Calu3 (cell line): ENCODE data around the gene LIN52. TPM values are rescaled to one million over a fixed set of nuclear protein-coding genes. Genes with fewer than 3 reads are reported as not detected.
"Not testable (repeated sequence)": the region's sequence is repeated elsewhere in the genome, so short reads cannot be mapped to it uniquely, and the experiment has no call there.

Experiments
- BruUV-seq: library from RNA; stranded (reverse); fragments of 400-500 nt; replicated peaks from 2 replicates; lab custom pipeline; 2021; lab: Mats Ljungman, UMichigan
- CTCF ChIA-PET: fragments of 300-600 bp; sonication (Branson Sonifier 250); formaldehyde crosslinking; loops from one replicate; lab custom pipeline; 2022; ENCODE audit warnings: antibody characterized with exemption; lab: Charles Lee
- DNase-seq: peaks from one replicate; pipeline ENCODE4 v3.0.0; 2022
- H3K27ac Mint-ChIP-seq: one replicate; pipeline ENCODE4 v1.8.0; 2022; ENCODE audit warnings: mixed read lengths; ENCODE audit not compliant: unreplicated experiment
- H3K27me3 Mint-ChIP-seq: one replicate; pipeline ENCODE4 v1.8.0; 2022; ENCODE audit warnings: mixed read lengths; ENCODE audit not compliant: unreplicated experiment
- H3K36me3 Mint-ChIP-seq: one replicate; pipeline ENCODE4 v1.8.0; 2022; ENCODE audit warnings: mild to moderate bottlenecking, moderate library complexity, mixed read lengths; ENCODE audit not compliant: insufficient read depth, unreplicated experiment
- H3K4me1 Mint-ChIP-seq: one replicate; pipeline ENCODE4 v1.8.0; 2022; ENCODE audit warnings: mild to moderate bottlenecking, low read depth, mixed read lengths; ENCODE audit not compliant: unreplicated experiment
- H3K4me3 Mint-ChIP-seq: one replicate; pipeline ENCODE4 v1.8.0; 2022; ENCODE audit warnings: mild to moderate bottlenecking, low read depth, moderate library complexity, mixed read lengths; ENCODE audit not compliant: unreplicated experiment
- H3K9me3 Mint-ChIP-seq: one replicate; pipeline ENCODE4 v1.8.0; 2022; ENCODE audit warnings: low read depth, mixed read lengths; ENCODE audit not compliant: unreplicated experiment
- intact Hi-C: fragments of 100-400 bp; cut with micrococcal nuclease; formaldehyde crosslinking; loops from one replicate; pipeline ENCODE4 v1.10.0; 2022; ENCODE audit not compliant: unreplicated experiment
- total RNA-seq: library from RNA; stranded (reverse); gene quantifications from 2 replicates; pipeline ENCODE4 v1.2.3, GENCODE V29; 2022
- TF ChIP-seq, protein P1 (sequence below): fragments of 200-600 bp; IDR thresholded peaks from one replicate; pipeline ENCODE4 v1.8.0; 2022; ENCODE audit warnings: antibody characterized with exemption; ENCODE audit not compliant: unreplicated experiment

The LIN52 gene
- total RNA-seq, 1 experiment from 2014 or later = 11.2 TPM

DNA sequence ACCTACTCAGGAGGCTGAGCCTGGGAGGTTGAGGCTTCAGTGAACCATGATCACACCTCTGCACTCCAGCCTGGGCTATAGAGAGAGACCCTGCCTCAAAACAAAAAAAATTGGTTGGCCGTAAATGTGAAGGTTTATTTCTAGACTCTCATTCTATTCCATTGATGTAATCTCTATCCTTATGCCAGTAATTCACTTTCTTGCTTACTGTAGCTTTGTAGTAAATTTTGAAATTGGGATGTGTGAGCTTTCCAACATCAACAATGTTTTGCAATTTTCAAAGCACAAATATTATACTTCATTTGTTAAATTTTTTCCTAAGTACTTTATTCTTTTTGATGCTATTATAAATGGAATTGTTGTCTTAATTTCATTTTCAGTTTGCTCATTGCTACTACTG is 24.6 kb downstream of the LIN52 start:
- Mint-ChIP-seq H3K4me3 (no peak overlapping the region), H3K9me3 (no peaks in the 10 kb centered on the region), H3K4me1 (no peaks in the 10 kb centered on the region), H3K27me3 (no peaks in the 10 kb centered on the region), H3K27ac (no peak overlapping the region), H3K36me3 (peaks cover 8% of the 10 kb centered on the region)
- BruUV-seq = no TSS peak
- DNase-seq = no peak
- CTCF ChIA-PET = interaction anchor here (0.6 kb wide), 1 partner anchor 11 kb away, joined by 5 read pairs; no protein-coding TSS in a partner anchor
- TF ChIP-seq, protein P1, sequence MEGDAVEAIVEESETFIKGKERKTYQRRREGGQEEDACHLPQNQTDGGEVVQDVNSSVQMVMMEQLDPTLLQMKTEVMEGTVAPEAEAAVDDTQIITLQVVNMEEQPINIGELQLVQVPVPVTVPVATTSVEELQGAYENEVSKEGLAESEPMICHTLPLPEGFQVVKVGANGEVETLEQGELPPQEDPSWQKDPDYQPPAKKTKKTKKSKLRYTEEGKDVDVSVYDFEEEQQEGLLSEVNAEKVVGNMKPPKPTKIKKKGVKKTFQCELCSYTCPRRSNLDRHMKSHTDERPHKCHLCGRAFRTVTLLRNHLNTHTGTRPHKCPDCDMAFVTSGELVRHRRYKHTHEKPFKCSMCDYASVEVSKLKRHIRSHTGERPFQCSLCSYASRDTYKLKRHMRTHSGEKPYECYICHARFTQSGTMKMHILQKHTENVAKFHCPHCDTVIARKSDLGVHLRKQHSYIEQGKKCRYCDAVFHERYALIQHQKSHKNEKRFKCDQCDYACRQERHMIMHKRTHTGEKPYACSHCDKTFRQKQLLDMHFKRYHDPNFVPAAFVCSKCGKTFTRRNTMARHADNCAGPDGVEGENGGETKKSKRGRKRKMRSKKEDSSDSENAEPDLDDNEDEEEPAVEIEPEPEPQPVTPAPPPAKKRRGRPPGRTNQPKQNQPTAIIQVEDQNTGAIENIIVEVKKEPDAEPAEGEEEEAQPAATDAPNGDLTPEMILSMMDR = no peak
- intact Hi-C loops = no loop called here

DNA sequence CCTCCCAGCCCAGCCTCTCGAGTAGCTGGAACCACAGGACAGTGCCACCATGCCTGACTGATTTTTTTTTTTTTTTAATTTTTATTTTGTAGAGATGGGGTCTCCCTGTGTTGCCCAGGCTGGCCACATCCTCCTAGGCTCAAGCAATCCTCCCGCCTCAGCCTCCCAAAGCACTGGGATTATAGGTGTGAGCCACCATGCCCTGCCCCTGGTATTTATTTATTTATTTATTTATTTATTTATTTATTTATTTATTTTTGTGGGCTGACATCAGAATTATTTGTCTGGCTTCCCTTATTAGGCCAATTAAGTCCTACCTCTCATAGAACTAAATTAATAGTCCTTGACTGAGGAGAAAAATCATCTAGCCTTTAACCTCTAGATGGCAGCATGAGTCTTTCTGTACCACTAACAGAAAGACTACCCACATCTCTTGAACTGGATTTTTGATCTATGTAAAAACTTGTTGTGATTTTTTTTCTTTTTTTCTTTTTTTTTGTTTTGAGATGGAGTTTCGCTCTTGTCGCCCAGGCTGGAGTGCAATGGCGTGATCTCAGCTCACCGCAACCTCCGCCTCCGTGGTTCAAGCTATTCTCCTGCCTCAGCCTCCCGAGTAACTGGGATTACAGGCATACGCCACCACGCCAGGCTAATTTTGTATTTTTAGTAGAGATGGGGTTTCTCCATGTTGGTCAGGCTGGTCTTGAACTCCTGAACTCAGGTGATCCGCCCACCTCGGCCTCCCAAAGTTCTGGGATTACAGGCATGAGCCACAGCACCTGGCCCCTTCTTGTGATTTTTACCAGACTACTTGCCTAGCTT is 26.9 kb downstream of the LIN52 start:
- H3K27me3 Mint-ChIP-seq, H3K4me1 Mint-ChIP-seq, DNase-seq, H3K36me3 Mint-ChIP-seq, H3K4me3 Mint-ChIP-seq, H3K9me3 Mint-ChIP-seq, H3K27ac Mint-ChIP-seq, BruUV-seq: not testable (repeated sequence)
- CTCF ChIA-PET = interaction anchor here (0.6 kb wide), 1 partner anchor 230 kb away, joined by 4 read pairs; no protein-coding TSS in a partner anchor
- intact Hi-C loops = loop anchor here (1.0 to 10.0 kb wide), 2 partner anchors 93 to 140 kb away; no protein-coding TSS in a partner anchor

DNA sequence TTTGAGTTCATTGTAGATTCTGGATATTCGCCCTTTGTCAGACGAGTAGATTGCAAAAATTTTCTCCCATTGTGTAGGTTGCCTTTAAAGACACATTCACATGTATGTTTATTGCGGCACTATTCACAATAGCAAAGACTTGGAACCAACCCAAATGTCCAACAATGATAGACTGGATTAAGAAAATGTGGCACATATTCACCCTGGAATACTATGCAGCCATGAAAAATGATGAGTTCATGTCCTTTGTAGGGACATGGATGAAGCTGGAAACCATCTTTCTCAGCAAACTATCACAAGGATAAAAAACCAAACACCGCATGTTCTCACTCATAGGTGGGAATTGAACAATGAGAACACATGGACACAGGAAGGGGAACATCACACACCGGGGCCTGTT is 40.7 kb downstream of the LIN52 start:
- H3K36me3 Mint-ChIP-seq, H3K4me3 Mint-ChIP-seq, intact Hi-C loops, H3K27me3 Mint-ChIP-seq, BruUV-seq, H3K9me3 Mint-ChIP-seq, H3K27ac Mint-ChIP-seq, H3K4me1 Mint-ChIP-seq, CTCF ChIA-PET, DNase-seq: not testable (repeated sequence)

DNA sequence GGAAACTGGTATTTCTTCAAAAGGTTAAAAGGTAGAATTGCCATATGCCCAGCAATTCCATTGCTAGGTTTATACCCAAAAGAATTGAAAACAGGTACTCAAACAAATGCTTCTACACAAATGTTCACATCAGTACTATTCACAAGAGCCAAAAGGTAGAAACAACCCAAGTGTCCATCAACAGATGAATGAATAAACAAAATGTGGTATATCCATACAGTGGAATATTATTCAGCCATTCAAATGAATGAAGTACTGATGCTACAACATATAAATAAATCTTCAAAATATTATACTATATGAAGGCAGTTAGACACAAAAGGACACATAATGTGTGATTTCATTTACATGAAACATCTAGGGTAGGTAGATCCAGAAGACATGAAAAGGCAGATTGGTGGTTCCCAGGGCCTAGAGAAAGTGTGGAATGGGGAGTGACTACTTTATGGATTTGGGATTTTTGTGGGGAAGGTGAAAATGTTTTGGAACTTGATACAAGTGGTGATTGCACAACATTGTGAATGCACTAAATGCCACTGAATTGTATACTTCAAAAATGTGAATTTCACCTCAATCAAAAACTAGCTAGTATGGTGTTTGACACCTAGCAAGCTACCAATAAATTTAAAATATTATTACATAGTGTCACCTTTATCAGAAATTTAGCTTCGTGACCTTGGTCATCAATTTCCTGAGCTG is 41.7 kb downstream of the LIN52 start:
- no peaks in the 10 kb centered on the region for H3K4me1 Mint-ChIP-seq
- no peaks in the 10 kb centered on the region for H3K9me3 Mint-ChIP-seq
- no peaks in the 10 kb centered on the region for H3K36me3 Mint-ChIP-seq
- no peak for DNase-seq
- TF ChIP-seq, protein P1 = no peak
- no peaks in the 10 kb centered on the region for H3K27me3 Mint-ChIP-seq
- no TSS peak for BruUV-seq
- intact Hi-C loops = no loop called here
- CTCF ChIA-PET = no interaction called here
- H3K27ac Mint-ChIP-seq = no peak overlapping the region
- H3K4me3 Mint-ChIP-seq = no peak overlapping the region

DNA sequence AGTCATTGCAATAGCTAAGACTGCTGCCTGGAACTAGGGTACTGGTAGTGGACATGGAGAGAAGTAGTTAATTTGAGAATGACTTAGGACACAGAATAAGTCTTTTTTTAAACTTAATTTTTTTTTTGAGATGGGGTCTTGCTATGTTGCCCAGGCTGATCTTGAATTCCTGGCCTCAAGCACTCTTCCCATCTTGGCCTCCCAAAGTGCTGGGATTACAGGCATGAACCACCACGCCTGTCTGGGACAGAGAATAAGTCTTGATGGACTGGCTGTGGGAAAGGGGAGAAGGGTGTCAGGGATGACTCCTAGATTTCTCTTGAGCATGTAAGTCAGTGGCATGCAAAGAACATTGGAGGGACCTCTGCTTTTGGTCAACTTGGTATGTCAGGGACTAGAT is 42.9 kb downstream of the LIN52 start:
- Mint-ChIP-seq H3K4me1 (no peaks in the 10 kb centered on the region), H3K9me3 (no peaks in the 10 kb centered on the region), H3K27me3 (no peaks in the 10 kb centered on the region), H3K27ac (no peak overlapping the region), H3K36me3 (no peaks in the 10 kb centered on the region), H3K4me3 (no peak overlapping the region)
- DNase-seq = no peak
- CTCF ChIA-PET = no interaction called here
- TF ChIP-seq, protein P1 = no peak
- no TSS peak for BruUV-seq
- intact Hi-C loops = no loop called here
